CD4-positive, alpha-beta T cell treated with Interleukin-12 subunit alpha and Interleukin-12 subunit beta, for 1 hour (primary cell): ENCODE results near the gene SDF2L1.
"Not testable (repeated sequence)": the region's sequence is repeated elsewhere in the genome, so short reads cannot be mapped to it uniquely, and the experiment has no call there.

Experiments used
- DNase-seq: peaks from one replicate; pipeline ENCODE4 v3.0.0-alpha.2; 2020

SDF2L1 gene

GRCh38 chr22:21637450-21637849 is 4.7 kb upstream of the SDF2L1 start:
- not testable (repeated sequence) for DNase-seq

GRCh38 chr22:21639359-21639758 is 2.7 kb upstream of the SDF2L1 start:
- no peak for DNase-seq

DNA sequence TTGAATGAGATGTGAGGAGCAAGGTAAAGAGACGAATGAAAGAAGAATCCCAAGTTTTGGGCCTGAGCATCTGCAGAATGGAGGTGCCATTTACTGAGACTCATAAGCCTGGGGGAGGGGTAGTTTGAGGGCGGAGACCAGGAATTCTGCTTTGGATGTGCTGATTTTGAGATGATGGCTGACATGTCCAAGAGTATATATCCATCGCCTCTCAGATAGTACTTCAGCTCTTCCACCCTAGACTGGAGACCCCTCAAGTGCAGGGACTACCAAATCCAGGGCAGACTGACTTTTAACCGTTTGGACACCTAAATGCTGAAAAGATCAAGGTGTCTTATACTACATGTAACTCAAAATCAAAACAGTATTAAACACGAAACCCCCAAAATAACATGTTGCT is 1.3 kb upstream of the SDF2L1 start:
- DNase-seq: no peak

GRCh38 chr22:21641417-21641788 is 699 bp upstream of the SDF2L1 start:
- no peak for DNase-seq

GRCh38 chr22:21642584-21643448 is 714 bp downstream of the SDF2L1 start:
- peak; percentile 64 for DNase-seq

DNA sequence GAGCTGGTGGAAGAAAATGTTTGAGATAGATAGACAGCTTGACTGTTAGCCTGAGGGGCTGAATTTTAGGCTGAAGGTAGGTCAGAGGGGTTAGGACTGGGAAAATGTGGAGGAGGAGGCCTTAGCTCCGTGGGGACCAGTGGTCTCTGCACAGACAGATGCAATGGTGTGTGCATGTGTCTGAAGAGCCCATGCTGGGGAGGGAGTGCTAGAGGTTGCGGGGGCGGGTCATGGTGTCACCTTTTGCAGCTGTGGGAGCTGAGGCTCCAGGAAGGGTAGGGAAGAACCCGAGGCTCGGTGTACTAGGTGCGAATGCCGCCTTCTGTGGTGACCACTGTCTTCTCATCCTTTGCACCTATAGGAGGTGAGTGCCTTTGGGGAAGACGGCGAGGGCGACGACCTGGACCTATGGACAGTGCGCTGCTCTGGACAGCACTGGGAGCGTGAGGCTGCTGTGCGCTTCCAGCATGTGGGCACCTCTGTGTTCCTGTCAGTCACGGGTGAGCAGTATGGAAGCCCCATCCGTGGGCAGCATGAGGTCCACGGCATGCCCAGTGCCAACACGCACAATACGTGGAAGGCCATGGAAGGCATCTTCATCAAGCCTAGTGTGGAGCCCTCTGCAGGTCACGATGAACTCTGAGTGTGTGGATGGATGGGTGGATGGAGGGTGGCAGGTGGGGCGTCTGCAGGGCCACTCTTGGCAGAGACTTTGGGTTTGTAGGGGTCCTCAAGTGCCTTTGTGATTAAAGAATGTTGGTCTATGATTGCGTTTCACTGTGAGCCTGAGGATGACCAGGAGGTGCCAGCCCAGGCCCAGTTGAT is 1.6 kb downstream of the SDF2L1 start:
- DNase-seq: no peak

GRCh38 chr22:21645513-21645912 is 3.4 kb downstream of the SDF2L1 start:
- not testable (repeated sequence) for DNase-seq

DNA sequence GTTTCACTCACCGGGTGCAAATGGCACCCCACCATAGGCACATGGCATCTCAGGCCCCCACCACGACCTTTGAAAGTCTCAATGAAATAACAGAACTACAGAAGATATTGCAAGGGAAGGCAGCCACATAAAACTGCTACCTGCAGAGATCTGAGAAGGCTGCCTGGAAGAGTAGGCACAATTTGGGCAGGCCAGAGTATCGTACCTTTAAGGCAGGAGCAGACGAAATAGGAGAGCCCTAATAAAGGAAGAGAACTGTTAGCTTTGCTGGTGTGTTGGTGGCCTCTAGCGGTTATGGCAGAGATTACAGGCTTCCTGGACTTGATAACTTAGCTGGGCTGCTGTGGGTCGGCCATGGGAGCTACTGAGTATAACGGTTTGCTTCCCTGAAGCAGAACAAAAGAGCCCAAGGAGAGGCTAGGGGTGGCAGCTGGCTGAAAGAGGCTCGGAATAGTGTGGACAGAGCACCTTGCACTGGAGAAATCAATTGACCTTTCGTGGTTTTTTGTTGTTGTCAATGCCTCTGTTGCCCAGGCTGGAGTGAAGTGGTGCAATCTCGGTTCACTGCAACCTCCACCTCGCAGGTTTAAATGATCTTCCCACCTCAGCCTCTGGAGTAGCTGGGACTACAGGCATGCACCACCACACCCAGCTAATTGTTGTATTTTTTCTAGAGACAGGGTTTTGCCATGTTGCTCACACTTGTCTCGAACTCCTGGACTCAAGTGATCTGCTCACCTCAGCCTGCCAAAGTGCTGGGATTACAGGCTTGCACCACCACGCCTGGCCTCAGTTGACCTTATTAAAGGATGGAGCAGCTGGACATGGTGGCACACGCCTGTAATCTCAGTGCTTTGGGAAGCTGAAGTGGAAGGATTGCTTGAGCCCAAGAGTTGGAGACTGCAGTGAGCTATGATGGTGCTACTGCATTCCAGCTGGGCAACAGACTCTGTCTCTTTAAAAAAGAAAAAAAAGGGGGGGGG is 4.8 kb downstream of the SDF2L1 start:
- peak; percentile 87 for DNase-seq

- no peak for DNase-seq
These were observed 8.2 kb downstream of the SDF2L1 start for GRCh38 chr22:21650280-21650679.

GRCh38 chr22:21650823-21651520 is 8.9 kb downstream of the SDF2L1 start:
- DNase-seq: no peak

DNA sequence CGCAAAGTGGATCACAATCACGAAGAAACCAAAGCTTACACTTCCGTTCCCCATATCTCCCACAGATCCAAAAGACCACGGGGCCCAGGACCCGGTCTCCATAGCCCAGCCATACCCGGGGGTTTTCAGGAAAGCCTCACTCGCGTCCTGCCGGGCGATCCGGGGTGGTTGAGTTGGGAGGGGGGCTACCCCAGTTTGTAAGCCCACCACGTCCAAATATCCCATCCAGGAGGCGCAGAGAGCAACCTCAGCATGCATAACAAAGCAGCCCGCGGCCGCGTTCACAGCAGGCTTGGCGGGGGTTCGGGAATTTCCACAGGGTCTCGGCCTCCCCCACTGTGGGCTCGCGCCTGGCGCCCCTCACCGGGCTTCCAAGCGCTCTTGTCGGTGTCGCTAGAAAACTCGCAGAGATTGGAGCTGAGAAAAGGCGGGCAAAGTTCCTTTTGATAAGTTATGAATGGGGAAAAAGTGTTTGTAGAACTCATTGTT is 9.5 kb downstream of the SDF2L1 start:
- no peak for DNase-seq

GRCh38 chr22:21652010-21652546 is 10.0 kb downstream of the SDF2L1 start:
- peak; percentile 80 for DNase-seq

- DNase-seq: no peak
These were observed 10.7 kb downstream of the SDF2L1 start for GRCh38 chr22:21652547-21653545.

- DNase-seq: no peak
These were observed 14.9 kb downstream of the SDF2L1 start for GRCh38 chr22:21657020-21657359.

DNA sequence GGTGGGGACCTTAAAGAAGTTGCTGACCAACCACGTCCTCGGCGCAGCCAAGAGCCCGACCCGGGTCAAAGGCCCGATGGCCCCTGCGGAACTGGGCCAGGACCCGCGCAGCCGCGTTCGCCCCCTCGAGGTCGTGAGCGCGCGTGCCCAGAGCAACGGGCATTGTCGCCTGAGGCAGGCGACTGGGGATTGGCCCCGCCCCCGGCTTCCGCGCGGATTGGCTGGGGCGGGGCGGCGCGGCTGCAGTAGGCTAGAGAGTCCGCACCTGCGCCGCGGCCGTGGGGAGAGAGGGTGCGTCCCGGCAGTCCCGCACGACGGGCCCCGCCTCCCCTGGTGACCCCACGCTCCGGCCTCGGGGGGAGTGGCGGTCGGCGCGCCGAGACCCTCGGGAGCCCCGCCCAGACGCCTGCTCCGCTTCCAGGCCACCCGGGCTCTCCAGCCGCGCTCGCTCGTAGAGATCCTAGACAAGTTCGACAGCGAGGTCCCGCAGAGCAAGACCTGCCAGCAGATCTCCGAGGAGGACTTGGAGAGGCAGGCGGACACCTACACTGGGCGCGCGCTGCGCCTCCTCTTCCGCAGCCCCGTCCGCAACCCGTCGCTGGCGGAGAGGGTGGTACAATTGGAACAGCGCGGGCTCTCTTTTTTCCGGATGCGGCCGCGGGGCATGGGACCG is 15.4 kb downstream of the SDF2L1 start:
- DNase-seq: peak; percentile 84

DNA sequence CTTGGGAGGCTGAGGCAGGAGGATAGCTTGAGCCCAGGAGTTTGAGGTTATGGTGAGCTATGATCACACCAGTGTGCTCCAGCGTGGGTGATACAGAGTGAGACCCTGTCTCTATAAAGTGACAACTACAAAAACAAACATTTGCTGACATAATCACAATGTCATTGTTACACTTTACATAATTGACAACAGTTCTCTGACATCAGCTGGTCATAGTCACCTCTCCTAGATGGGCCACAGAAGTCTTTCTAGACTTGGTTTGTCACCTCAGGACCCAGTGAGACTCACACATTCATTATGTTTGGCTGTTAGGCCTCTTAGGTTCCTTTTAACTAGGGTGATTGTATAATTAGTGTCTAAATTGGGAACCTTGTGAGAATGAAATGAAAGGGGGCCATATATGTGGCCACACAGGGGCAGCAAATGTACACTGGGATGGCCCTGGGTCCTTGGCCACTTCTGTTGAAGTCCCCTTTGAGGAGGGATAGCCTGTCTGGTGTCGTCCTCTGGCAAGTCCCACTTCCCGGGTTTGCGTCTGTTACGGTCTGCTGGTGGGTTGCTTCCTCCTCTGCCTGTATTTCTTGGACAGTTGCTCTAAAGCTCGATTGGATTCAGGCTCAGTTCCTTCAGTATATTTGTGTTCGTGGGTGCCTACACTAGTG is 17.9 kb downstream of the SDF2L1 start:
- no peak for DNase-seq

DNA sequence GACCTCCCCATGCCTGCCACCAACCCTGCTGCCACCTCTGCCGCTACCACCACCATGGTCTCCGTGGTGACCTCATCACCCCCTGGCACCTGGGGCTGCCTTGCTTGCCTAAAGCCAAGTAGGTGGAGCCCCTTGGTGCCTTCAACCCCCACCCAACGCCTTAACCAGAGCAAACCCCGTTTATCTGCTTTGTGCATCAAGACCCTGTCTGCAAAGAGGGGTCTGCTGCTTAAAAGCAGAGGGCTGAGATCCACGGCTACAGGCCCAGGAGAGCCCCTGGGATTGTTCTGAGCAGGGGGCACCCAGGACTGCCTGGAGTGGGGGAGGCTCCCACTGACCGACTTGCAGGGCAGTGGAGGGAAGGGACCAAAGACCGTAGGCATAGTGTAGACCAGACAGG is 18.8 kb downstream of the SDF2L1 start:
- no peak for DNase-seq

- DNase-seq: no peak
These were observed 19.9 kb downstream of the SDF2L1 start for GRCh38 chr22:21661991-21662390.

DNA sequence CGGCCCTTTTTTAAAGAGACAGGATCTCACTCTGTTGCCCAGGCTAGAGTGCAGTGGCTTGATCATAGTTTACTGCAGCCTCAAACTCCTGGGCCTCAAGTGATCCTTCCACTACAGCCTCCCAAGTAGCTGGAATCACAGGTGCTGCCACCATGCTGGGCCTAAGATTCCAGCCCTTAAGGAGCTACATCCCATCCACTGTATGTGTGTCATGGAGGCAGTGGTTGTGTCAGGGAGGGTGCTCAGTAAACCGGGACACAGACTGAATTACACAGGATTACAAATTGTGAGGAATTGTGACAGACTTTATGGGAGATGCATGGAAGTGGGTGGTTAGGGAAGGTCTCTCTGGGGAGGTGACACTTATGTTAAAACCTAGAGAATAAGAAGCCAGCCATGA is 21.6 kb downstream of the SDF2L1 start:
- DNase-seq: no peak
